ENCODE measurements around the gene ZFAND3.

ZFAND3 gene

GRCh38 chr6:37779902-37780628, 39.5 kb upstream of the ZFAND3 start:
- ChIA-PET POLR2A (no interaction called here), CTCF (interaction anchor here (0.5 kb wide), 1 partner anchor 75 kb away, joined by 3 read pairs; no protein-coding TSS in a partner anchor)
- TF ChIP-seq L3MBTL2 (conservative IDR thresholded peaks at IDR 0.05) (no peak), SUZ12 (IDR thresholded peaks at IDR 0.05) (no peak), HDGF (IDR thresholded peaks at IDR 0.05; ENCODE audit: borderline replicate concordance) (no peak), FOXM1 (IDR thresholded peaks at IDR 0.05; ENCODE audit: borderline replicate concordance) (no peak), FOXK2 (IDR thresholded peaks at IDR 0.05) (no peak), BHLHE40 (IDR thresholded peaks at IDR 0.05; ENCODE audit: borderline replicate concordance) (no peak), PKNOX1 (IDR thresholded peaks at IDR 0.05) (no peak), FOXA1 (IDR thresholded peaks at IDR 0.05) (no peak), LEF1 (IDR thresholded peaks at IDR 0.05; ENCODE audit: borderline replicate concordance) (no peak), ARNT (IDR thresholded peaks at IDR 0.05) (no peak), TARDBP (IDR thresholded peaks at IDR 0.05) (no peak)
- no peak for DNase-seq (ENCODE audit: extremely low spot score)

GRCh38 chr6:37781788-37782187, 37.7 kb upstream of the ZFAND3 start:
- no peak for DNase-seq (ENCODE audit: extremely low spot score)
- TF ChIP-seq BHLHE40 (IDR thresholded peaks at IDR 0.05; ENCODE audit: borderline replicate concordance) (no peak), NFRKB (IDR thresholded peaks at IDR 0.05) (no peak), SP1 (IDR thresholded peaks at IDR 0.05) (no peak), LEF1 (IDR thresholded peaks at IDR 0.05; ENCODE audit: borderline replicate concordance) (no peak), ZNF384 (IDR thresholded peaks at IDR 0.05) (no peak), FOXK2 (IDR thresholded peaks at IDR 0.05) (no peak), PKNOX1 (IDR thresholded peaks at IDR 0.05) (no peak), ELF4 (IDR thresholded peaks at IDR 0.05) (no peak), FOXA1 (IDR thresholded peaks at IDR 0.05) (no peak), TARDBP (IDR thresholded peaks at IDR 0.05) (no peak), L3MBTL2 (conservative IDR thresholded peaks at IDR 0.05) (no peak), ARNT (IDR thresholded peaks at IDR 0.05) (no peak), CTBP1 (IDR thresholded peaks at IDR 0.05; ENCODE audit: borderline replicate concordance) (no peak), HDGF (IDR thresholded peaks at IDR 0.05; ENCODE audit: borderline replicate concordance) (no peak), SUZ12 (IDR thresholded peaks at IDR 0.05) (no peak), FOXM1 (IDR thresholded peaks at IDR 0.05; ENCODE audit: borderline replicate concordance) (no peak)
- POLR2A ChIA-PET = no interaction called here

GRCh38 chr6:37783025-37783855, 36.3 kb upstream of the ZFAND3 start:
- no peak for DNase-seq (ENCODE audit: extremely low spot score)
- TF ChIP-seq LEF1 (IDR thresholded peaks at IDR 0.05; ENCODE audit: borderline replicate concordance) = no peak
- TF ChIP-seq FOXK2 (IDR thresholded peaks at IDR 0.05) = no peak
- TF ChIP-seq FOXA1 (IDR thresholded peaks at IDR 0.05) = no peak
- TF ChIP-seq BHLHE40 (IDR thresholded peaks at IDR 0.05; ENCODE audit: borderline replicate concordance) = no peak
- TF ChIP-seq SUZ12 (IDR thresholded peaks at IDR 0.05) = no peak
- TF ChIP-seq SP1 (IDR thresholded peaks at IDR 0.05) = no peak
- no peak for TF ChIP-seq PKNOX1 (IDR thresholded peaks at IDR 0.05)
- TF ChIP-seq HDGF (IDR thresholded peaks at IDR 0.05; ENCODE audit: borderline replicate concordance) = no peak
- no peak for TF ChIP-seq ZNF384 (IDR thresholded peaks at IDR 0.05)
- no peak for TF ChIP-seq TARDBP (IDR thresholded peaks at IDR 0.05)
- TF ChIP-seq FOXM1 (IDR thresholded peaks at IDR 0.05; ENCODE audit: borderline replicate concordance) = no peak
- TF ChIP-seq CTBP1 (IDR thresholded peaks at IDR 0.05; ENCODE audit: borderline replicate concordance) = no peak
- TF ChIP-seq L3MBTL2 (conservative IDR thresholded peaks at IDR 0.05) = no peak
- no peak for TF ChIP-seq NFRKB (IDR thresholded peaks at IDR 0.05)
- no peak for TF ChIP-seq ARNT (IDR thresholded peaks at IDR 0.05)
- TF ChIP-seq ELF4 (IDR thresholded peaks at IDR 0.05) = no peak
- ChIA-PET POLR2A (interaction anchor here (0.6 to 1.0 kb wide), 2 partner anchors 36 to 44 kb away, joined by 3 read pairs; partner anchors contain the start of gene ZFAND3), CTCF (interaction anchor here (1.4 kb wide), 1 partner anchor 78 kb away, joined by 3 read pairs; no protein-coding TSS in a partner anchor)

More at GRCh38 chr6:37781788-37782187, 37.7 kb upstream of the ZFAND3 start:
- CTCF ChIA-PET = interaction anchor here (1.4 kb wide), 1 partner anchor 77 kb away, joined by 3 read pairs; no protein-coding TSS in a partner anchor

GRCh38 chr6:37783856-37784584, 35.5 kb upstream of the ZFAND3 start:
- DNase-seq (ENCODE audit: extremely low spot score) = no peak
- POLR2A ChIA-PET = no interaction called here
- TF ChIP-seq CTBP1 (IDR thresholded peaks at IDR 0.05; ENCODE audit: borderline replicate concordance) (no peak), FOXK2 (IDR thresholded peaks at IDR 0.05) (no peak), LEF1 (IDR thresholded peaks at IDR 0.05; ENCODE audit: borderline replicate concordance) (no peak), L3MBTL2 (conservative IDR thresholded peaks at IDR 0.05) (no peak), ARNT (IDR thresholded peaks at IDR 0.05) (no peak), ZNF384 (IDR thresholded peaks at IDR 0.05) (no peak), NFRKB (IDR thresholded peaks at IDR 0.05) (no peak)
- CTCF ChIA-PET = no interaction called here

- no peak for DNase-seq (ENCODE audit: extremely low spot score)
- ChIA-PET POLR2A (no interaction called here), CTCF (no interaction called here)
- no peak for TF ChIP-seq TARDBP (IDR thresholded peaks at IDR 0.05)
- TF ChIP-seq BHLHE40 (IDR thresholded peaks at IDR 0.05; ENCODE audit: borderline replicate concordance) = no peak
- TF ChIP-seq PKNOX1 (IDR thresholded peaks at IDR 0.05) = no peak
- TF ChIP-seq FOXM1 (IDR thresholded peaks at IDR 0.05; ENCODE audit: borderline replicate concordance) = no peak
- TF ChIP-seq HDGF (IDR thresholded peaks at IDR 0.05; ENCODE audit: borderline replicate concordance) = no peak
- TF ChIP-seq LEF1 (IDR thresholded peaks at IDR 0.05; ENCODE audit: borderline replicate concordance) = no peak
- no peak for TF ChIP-seq NFRKB (IDR thresholded peaks at IDR 0.05)
- TF ChIP-seq ZNF384 (IDR thresholded peaks at IDR 0.05) = no peak
These were observed 35.0 kb upstream of the ZFAND3 start for GRCh38 chr6:37784585-37784967.
